H1 (cell line): ENCODE results near the gene PRR4. TPM values are rescaled to one million over a fixed set of nuclear protein-coding genes. Genes with fewer than 3 reads are reported as not detected.

Source experiments
- CTCF ChIA-PET: fragments of 300-600 bp; sonication (Branson Sonifier 250); formaldehyde crosslinking; loops from one replicate; lab custom pipeline; 2021; ENCODE audit not compliant: partially characterized antibody; lab: Charles Lee
- POLR2A ChIA-PET: fragments of 300-600 bp; sonication (Branson Sonifier 250); formaldehyde crosslinking; loops from one replicate; lab custom pipeline; 2021; ENCODE audit warnings: inconsistent platforms; ENCODE audit not compliant: partially characterized antibody; lab: Charles Lee
- DNase-seq, 2 experiments: peaks; one replicate each; pipeline versions ENCODE4 v3.0.0 to v3.0.0-alpha.2; 2010 to 2022; ENCODE audit warnings: low spot score in 2 of 2, low read depth in 1 of 2, mixed read lengths in 1 of 2
- FAIRE-seq: peaks from 2 replicates; lab custom pipeline; 2011; peaks lifted over from hg19 to GRCh38; lab: Jason Lieb, UNC
- H2AFZ ChIP-seq: 2 replicates; pipeline ENCODE4 v1.8.1; 2012; ENCODE audit warnings: low read length, inconsistent platforms
- H2AK5ac ChIP-seq: 2 replicates; pipeline ENCODE4 v1.6.1; 2013; ENCODE audit warnings: low read depth, low read length
- H2BK120ac ChIP-seq: replicated peaks from 2 replicates; pipeline ENCODE3; 2013; ENCODE audit warnings: low read depth, low read length, inconsistent platforms
- H2BK12ac ChIP-seq: 2 replicates; pipeline ENCODE4 v1.6.1; 2013; ENCODE audit warnings: low read depth, low read length
- H2BK15ac ChIP-seq: 2 replicates; pipeline ENCODE4 v1.6.1; 2013; ENCODE audit warnings: low read length
- H2BK20ac ChIP-seq: 2 replicates; pipeline ENCODE4 v1.6.1; 2013; ENCODE audit warnings: low read length
- H2BK5ac ChIP-seq: 2 replicates; pipeline ENCODE4 v1.6.1; 2013; ENCODE audit warnings: low read depth, low read length
- H3K14ac ChIP-seq: 2 replicates; pipeline ENCODE4 v1.6.1; 2013; ENCODE audit warnings: inconsistent platforms; ENCODE audit not compliant: insufficient read length
- H3K18ac ChIP-seq: 2 replicates; pipeline ENCODE4 v1.6.1; 2013; ENCODE audit warnings: low read length; ENCODE audit errors: extremely low read depth
- H3K23ac ChIP-seq: 2 replicates; pipeline ENCODE4 v1.6.1; 2013; ENCODE audit warnings: inconsistent platforms; ENCODE audit not compliant: insufficient read length
- H3K23me2 ChIP-seq: 2 replicates; pipeline ENCODE4 v1.6.1; 2013; ENCODE audit warnings: low read depth, low read length
- H3K27ac ChIP-seq: 2 replicates; pipeline ENCODE4 v1.6.1; 2011; ENCODE audit warnings: low read depth, low read length, inconsistent platforms
- H3K27me3 ChIP-seq, 4 experiments: replicated peaks in 1 of 4; 1 replicate in 1 of 4; 2 replicates in 3 of 4; pipeline versions ENCODE4 v1.6.1 to v1.8.1; 2011 to 2013; ENCODE audit warnings: low read length in 3 of 4, mild to moderate bottlenecking in 3 of 4, inconsistent platforms in 2 of 4, mixed read lengths in 2 of 4, moderate library complexity in 1 of 4; ENCODE audit not compliant: control insufficient read depth in 3 of 4, insufficient read depth in 3 of 4; ENCODE audit errors: extremely low read depth in 1 of 4
- H3K36me3 ChIP-seq, 4 experiments: 2 replicates each; pipeline versions ENCODE4 v1.6.1 to v1.8.1; 2011 to 2013; ENCODE audit warnings: mild to moderate bottlenecking in 4 of 4, low read length in 3 of 4, moderate library complexity in 2 of 4, control low read depth in 1 of 4, inconsistent platforms in 1 of 4; ENCODE audit not compliant: insufficient read depth in 4 of 4, control insufficient read depth in 2 of 4
- H3K4ac ChIP-seq: replicated peaks from 2 replicates; pipeline ENCODE3; 2013; ENCODE audit warnings: low read length, low read depth, mixed read lengths, inconsistent platforms; ENCODE audit not compliant: insufficient read length
- H3K4me1 ChIP-seq, 4 experiments: replicated peaks in 1 of 4; 1 replicate in 1 of 4; 2 replicates in 3 of 4; pipeline versions ENCODE4 v1.6.1 to v1.8.1; 2011 to 2013; ENCODE audit warnings: low read length in 3 of 4, inconsistent platforms in 2 of 4, mixed read lengths in 1 of 4; ENCODE audit not compliant: insufficient read depth in 4 of 4, control insufficient read depth in 3 of 4
- H3K4me2 ChIP-seq, 2 experiments: 2 replicates each; pipeline versions ENCODE4 v1.6.1 to v1.8.1; 2011 to 2013; ENCODE audit warnings: low read depth in 2 of 2, low read length in 2 of 2, control low read depth in 1 of 2, inconsistent platforms in 1 of 2, mild to moderate bottlenecking in 1 of 2; ENCODE audit not compliant: insufficient read depth in 1 of 2
- H3K4me3 ChIP-seq, 4 experiments: fragments of 200-600, 300-600 bp in 1 of 4; sonication (generic), shearing (Covaris generic), sonication (Bioruptor Twin) in 1 of 4; 2 replicates each; pipeline versions ENCODE4 v1.5.1 to v1.8.1; 2011 to 2016; ENCODE audit warnings: low read length in 4 of 4, low read depth in 3 of 4, control low read depth in 2 of 4, inconsistent platforms in 2 of 4, mild to moderate bottlenecking in 2 of 4, mixed read lengths in 1 of 4, moderate library complexity in 1 of 4; ENCODE audit not compliant: insufficient read depth in 2 of 4; ENCODE audit errors: extremely low read depth in 1 of 4
- H3K56ac ChIP-seq: replicated peaks from 2 replicates; pipeline ENCODE3; 2013; ENCODE audit warnings: low read depth, mild to moderate bottlenecking, mixed read lengths, low read length, inconsistent platforms; ENCODE audit not compliant: insufficient read length
- H3K79me1 ChIP-seq: 2 replicates; pipeline ENCODE4 v1.6.1; 2013; ENCODE audit warnings: low read depth, low read length, control low read depth
- H3K79me2 ChIP-seq, 2 experiments: 2 replicates each; pipeline versions ENCODE4 v1.6.1 to v1.8.1; 2012 to 2013; ENCODE audit warnings: low read length in 2 of 2, mild to moderate bottlenecking in 2 of 2, inconsistent platforms in 1 of 2; ENCODE audit not compliant: insufficient read depth in 2 of 2, control insufficient read depth in 1 of 2
- H3K9ac ChIP-seq, 4 experiments: replicated peaks in 1 of 4; 1 replicate in 1 of 4; 2 replicates in 3 of 4; pipeline versions ENCODE4 v1.6.1 to v1.8.1; 2011 to 2013; ENCODE audit warnings: low read depth in 3 of 4, low read length in 3 of 4, control low read depth in 2 of 4, mild to moderate bottlenecking in 2 of 4, moderate library complexity in 2 of 4, inconsistent platforms in 1 of 4; ENCODE audit errors: extremely low read depth in 1 of 4
- H3K9me3 ChIP-seq, 2 experiments: 2 replicates each; pipeline versions ENCODE4 v1.6.1 to v1.8.1; 2012 to 2013; ENCODE audit warnings: mild to moderate bottlenecking in 2 of 2, moderate library complexity in 2 of 2, control low read depth in 1 of 2, inconsistent platforms in 1 of 2, low read depth in 1 of 2, low read length in 1 of 2, mixed read lengths in 1 of 2; ENCODE audit not compliant: insufficient read depth in 2 of 2
- H4K20me1 ChIP-seq, 2 experiments: replicated peaks in 1 of 2; 2 replicates each; pipeline versions ENCODE3 to v1.8.1; 2011 to 2013; ENCODE audit warnings: inconsistent platforms in 2 of 2, low read length in 2 of 2, mild to moderate bottlenecking in 1 of 2; ENCODE audit not compliant: insufficient read depth in 2 of 2, control insufficient read depth in 1 of 2
- H4K5ac ChIP-seq: 2 replicates; pipeline ENCODE4 v1.6.1; 2013; ENCODE audit warnings: low read length, low read depth, mixed read lengths, inconsistent platforms; ENCODE audit not compliant: insufficient read length
- H4K8ac ChIP-seq: 2 replicates; pipeline ENCODE4 v1.8.0; 2013; ENCODE audit warnings: mild to moderate bottlenecking, moderate library complexity, low read length, inconsistent platforms; ENCODE audit not compliant: insufficient read depth; ENCODE audit errors: extremely low read depth
- H4K91ac ChIP-seq: replicated peaks from 2 replicates; pipeline ENCODE3; 2013; ENCODE audit warnings: low read length, mixed read lengths, inconsistent platforms; ENCODE audit not compliant: insufficient read length
- CEBPB ChIP-seq: IDR thresholded peaks from 2 replicates; pipeline ENCODE4 v1.6.1; 2012; ENCODE audit warnings: low read depth, low read length
- WGBS, 2 experiments: shearing (Covaris generic) in 1 of 2; methylation state at CpG; one replicate each; pipeline versions ENCODE4 v1.1.6 to v1.1.7; 2013 to 2015; ENCODE audit warnings: low lambda C conversion rate in 2 of 2, mixed read lengths in 2 of 2, inconsistent platforms in 1 of 2, low coverage in 1 of 2, missing lambda C conversion rate in 1 of 2; ENCODE audit not compliant: insufficient replicate concordance in 2 of 2, insufficient coverage in 1 of 2, insufficient read length in 1 of 2; ENCODE audit errors: extremely low coverage in 1 of 2, missing lambda C conversion rate in 1 of 2; 5-methylcytosine and 5-hydroxymethylcytosine counted together
- polyA plus RNA-seq, 7 experiments: library from polyadenylated mRNA; depleted of rRNA in 3 of 7; stranded (reverse) in 5 of 7; unstranded in 2 of 7; fragments of >200 nt in 5 of 7; fragments of 200-250 nt in 2 of 7; gene quantifications; 1 replicate in 5 of 7; 2 replicates in 1 of 7; 4 replicates in 1 of 7; pipeline versions ENCODE4 v1.2.1 to v1.2.3, GENCODE V29; 2011 to 2013; ENCODE audit warnings: missing spikeins in 2 of 7, mixed read lengths in 2 of 7
- total RNA-seq: library from RNA; stranded (reverse); fragmentation: NEBNext Ultra II Directional; extraction: Animal tissue kit (Norgen Biotek cat#: 25700); gene quantifications from 2 replicates; pipeline ENCODE4 v1.2.1, GENCODE V29; 2021

Gene PRR4
- total and polyA plus RNA-seq, 2 of the 8 experiments (the other 6 are each of a cell fraction or from before 2014, with no cell fraction given), result 11.2 TPM; not detected in 1

GRCh38 chr12:10824957-10825356, 24.3 kb downstream of the PRR4 start:
- no peak overlapping the region for H3K23ac ChIP-seq
- H2BK20ac ChIP-seq, result no peak overlapping the region
- H3K79me1 ChIP-seq, result no peaks in the 10 kb centered on the region
- POLR2A ChIA-PET, result no interaction called here
- no peak overlapping the region for H3K4me2 ChIP-seq
- no peak overlapping the region for H3K9ac ChIP-seq
- no peak overlapping the region for H2AK5ac ChIP-seq
- no peaks in the 10 kb centered on the region for H3K79me2 ChIP-seq
- 87% methylated on average over 3 of the region's 3 CpGs; no CpG with 5 or more reads in 1 of the 2 experiments for WGBS, 2 experiments
- H4K8ac ChIP-seq, result no peak overlapping the region
- H4K91ac ChIP-seq, result no peak overlapping the region
- H2BK15ac ChIP-seq, result no peak overlapping the region
- CTCF ChIA-PET, result interaction anchor here (1.0 kb wide), 1 partner anchor 54 kb away, joined by 4 read pairs; no protein-coding TSS in a partner anchor
- no peak overlapping the region for H3K14ac ChIP-seq
- H3K4me3 ChIP-seq, result no peak overlapping the region
- H2BK120ac ChIP-seq, result no peak overlapping the region
- H3K27ac ChIP-seq, result no peak overlapping the region
- peak; percentile 57 for FAIRE-seq
- no peak overlapping the region for H3K18ac ChIP-seq
- no peaks in the 10 kb centered on the region for H3K9me3 ChIP-seq
- no peak overlapping the region for H2BK5ac ChIP-seq
- no peak overlapping the region for H3K56ac ChIP-seq
- H2AFZ ChIP-seq, result no peak overlapping the region
- no peak for DNase-seq
- no peak overlapping the region for H3K4ac ChIP-seq
- no peaks in the 10 kb centered on the region for H4K20me1 ChIP-seq
- H4K5ac ChIP-seq, result no peak overlapping the region
- H2BK12ac ChIP-seq, result no peak overlapping the region
- no peaks in the 10 kb centered on the region for H3K4me1 ChIP-seq
- H3K36me3 ChIP-seq, result no peaks in the 10 kb centered on the region
- no peaks in the 10 kb centered on the region for H3K23me2 ChIP-seq
- H3K27me3 ChIP-seq, result no peaks in the 10 kb centered on the region
- no peak for TF ChIP-seq CEBPB
